Spleen (tissue), 11 donors: ENCODE measurements around the gene TRAPPC12. TPM values are rescaled to one million over a fixed set of nuclear protein-coding genes. Genes with fewer than 3 reads are reported as not detected.

ENCODE experiments used
- DNase-seq: peaks from one replicate; pipeline ENCODE4 v3.0.0-alpha.2; 2020
- H3K27ac ChIP-seq, 8 donors: fragments of 200-600 bp; sonication (generic) in 7 of 8; 1 replicate in 4 of 8; 2 replicates in 4 of 8; pipeline versions ENCODE4 v1.5.0 to v1.8.0; 2016 to 2021; ENCODE audit warnings: inconsistent platforms in 4 of 8, mild to moderate bottlenecking in 4 of 8, moderate library complexity in 1 of 8
- H3K27me3 ChIP-seq, 7 donors: fragments of 200-600 bp; sonication (generic) in 6 of 7; replicated peaks in 1 of 7; 1 replicate in 4 of 7; 2 replicates in 3 of 7; pipeline versions ENCODE4 v1.5.0 to v1.8.0; 2016 to 2021; ENCODE audit warnings: inconsistent platforms in 3 of 7, mild to moderate bottlenecking in 1 of 7
- H3K36me3 ChIP-seq, 6 donors: fragments of 200-600 bp; sonication (generic) in 5 of 6; 1 replicate in 4 of 6; 2 replicates in 2 of 6; pipeline versions ENCODE4 v1.5.0 to v1.8.0; 2016 to 2021; ENCODE audit warnings: inconsistent platforms in 2 of 6
- H3K4me1 ChIP-seq, 6 donors: fragments of 200-600 bp; sonication (generic) in 5 of 6; 1 replicate in 3 of 6; 2 replicates in 3 of 6; pipeline versions ENCODE4 v1.5.0 to v1.8.0; 2016 to 2021; ENCODE audit warnings: inconsistent platforms in 3 of 6
- H3K4me3 ChIP-seq, 8 donors: fragments of 200-600 bp; sonication (generic) in 7 of 8; 1 replicate in 4 of 8; 2 replicates in 4 of 8; pipeline versions ENCODE4 v1.5.0 to v1.8.0; 2016 to 2021; ENCODE audit warnings: inconsistent platforms in 4 of 8, mild to moderate bottlenecking in 4 of 8, moderate library complexity in 2 of 8
- H3K9me3 ChIP-seq, 8 donors: fragments of 200-600 bp; sonication (generic) in 7 of 8; 1 replicate in 4 of 8; 2 replicates in 4 of 8; pipeline versions ENCODE4 v1.5.0 to v1.8.0; 2016 to 2021; ENCODE audit warnings: inconsistent platforms in 4 of 8
- POLR2A ChIP-seq, 3 donors: fragments of 450-650 bp; IDR thresholded peaks; one replicate each; pipeline ENCODE4 v1.5.1; 2017; ENCODE audit warnings: antibody characterized with exemption in 3 of 3, mild to moderate bottlenecking in 1 of 3
- POLR2AphosphoS5 ChIP-seq, 3 donors: sonication (generic); formaldehyde crosslinking; IDR thresholded peaks; one replicate each; pipeline ENCODE4 v1.5.1; 2017; ENCODE audit warnings: antibody characterized with exemption in 3 of 3
- WGBS, 5 donors: extraction: QIAGEN DNeasy Blood & Tissue Kit in 3 of 5; methylation state at CpG; one replicate each; pipeline versions ENCODE4 v1.1.5 to v1.1.7; 2013 to 2018; 5-methylcytosine and 5-hydroxymethylcytosine counted together
- intact Hi-C: fragments of 100-400 bp; cut with DNase I; formaldehyde crosslinking; loops from one replicate; pipeline ENCODE4 v1.15.0; 2023; ENCODE audit warnings: low total_unique reads
- polyA plus RNA-seq, 3 donors: library from polyadenylated mRNA; stranded (reverse); fragments of 200-250 nt; gene quantifications; one replicate each; pipeline ENCODE4 v1.2.1, GENCODE V29; 2013
- total RNA-seq, 7 donors: library from RNA; depleted of rRNA in 3 of 7; stranded (reverse); fragments of >200 nt in 3 of 7; fragmentation: NEBNext Ultra II Directional in 4 of 7; extraction: Animal tissue kit (Norgen Biotek cat#: 25700) in 4 of 7; gene quantifications; one replicate each; pipeline versions ENCODE4 v1.1.0 to v1.2.1, GENCODE V29; 2016 to 2021
- TF ChIP-seq, protein P1 (sequence below), 11 experiments: fragments of 200-600 bp in 7 of 11; fragments of 450-650 bp in 4 of 11; sonication (generic) in 4 of 11; IDR thresholded peaks in 8 of 11; conservative IDR thresholded peaks in 3 of 11; 1 replicate in 7 of 11; 2 replicates in 4 of 11; pipeline versions ENCODE4 v1.4.0 to v1.8.0; 2016 to 2021; ENCODE audit warnings: antibody characterized with exemption in 11 of 11, inconsistent platforms in 4 of 11, mild to moderate bottlenecking in 1 of 11
- donor health status: healthy with polysubstance abuse.
- donor health status: DM: no; HTN: no; CAD: no; lungs with moderate emphysema.
- donor health status: DM: no; HTN: no; CAD: no.
- donor health status: Bipolar disorder and iron deficiency.
- donor health status: healthy.
- donor health status: DM: no; HTN: no; CAD: no.
- donor health status: DM: yes; HTN: yes; CAD: no.

Gene TRAPPC12
- total and polyA plus RNA-seq, 10 donors: 70.2 to 132 (median 97.1) TPM

DNA sequence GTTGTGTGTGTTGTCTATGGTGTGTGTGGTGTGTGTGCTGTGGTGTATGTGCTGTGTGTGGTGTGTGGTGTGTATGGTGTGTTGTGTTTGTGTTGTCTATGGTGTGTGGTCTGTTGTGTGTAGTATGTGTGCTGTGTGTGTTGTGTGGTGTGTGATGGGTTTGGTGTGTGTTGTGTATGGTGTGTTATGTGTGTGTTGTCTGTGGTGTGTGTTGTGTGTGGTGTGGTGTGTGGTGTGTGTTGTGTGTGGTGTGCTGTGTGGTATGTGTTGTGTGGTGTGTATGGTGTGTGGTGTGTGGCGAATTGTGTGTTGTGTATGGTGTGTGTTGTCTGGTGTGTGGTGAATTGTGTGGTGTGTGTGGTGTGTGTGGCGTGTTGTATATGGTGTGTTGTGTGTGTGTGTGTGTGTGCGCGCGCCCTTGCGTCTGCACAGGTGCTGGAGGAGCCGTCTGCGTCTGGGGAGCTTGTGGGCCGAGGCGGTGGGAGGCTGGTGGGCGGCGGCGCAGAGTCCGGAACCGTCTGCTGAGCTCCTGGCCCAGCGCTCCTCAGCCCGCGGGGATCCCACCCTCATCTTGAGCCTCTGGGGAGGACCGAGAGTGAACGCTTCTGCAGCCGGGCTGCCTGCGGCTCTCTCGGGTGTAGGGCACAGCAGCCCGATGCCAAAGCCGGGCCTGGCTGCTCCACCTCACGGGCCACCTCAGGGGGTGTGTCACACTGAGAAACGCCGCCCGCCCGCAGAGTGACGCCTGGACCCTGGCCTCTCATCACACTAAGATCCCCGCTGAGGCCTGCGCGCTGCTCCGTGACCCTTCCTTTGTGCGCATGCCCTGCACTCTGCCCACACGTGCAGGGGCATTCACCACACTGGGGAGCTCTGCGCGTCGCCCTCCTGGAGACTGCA lies 148.6 kb downstream of the TRAPPC12 start:
- H3K4me1 ChIP-seq: peaks cover 0 to 10% (median 7%) of the 10 kb centered on the region in 6 donors
- no peak overlapping the region for H3K4me3 ChIP-seq
- no peak for DNase-seq
- 81 to 96% (median 91%) methylated on average over 27 to 40 of the region's 40 CpGs for WGBS, 5 donors
- no peaks in the 10 kb centered on the region for H3K9me3 ChIP-seq
- H3K27me3 ChIP-seq: no peaks in the 10 kb centered on the region
- peaks cover 0 to 19% (median 0%) of the 10 kb centered on the region in 6 donors for H3K36me3 ChIP-seq
- no peak overlapping the region for H3K27ac ChIP-seq
- TF ChIP-seq, protein P1, sequence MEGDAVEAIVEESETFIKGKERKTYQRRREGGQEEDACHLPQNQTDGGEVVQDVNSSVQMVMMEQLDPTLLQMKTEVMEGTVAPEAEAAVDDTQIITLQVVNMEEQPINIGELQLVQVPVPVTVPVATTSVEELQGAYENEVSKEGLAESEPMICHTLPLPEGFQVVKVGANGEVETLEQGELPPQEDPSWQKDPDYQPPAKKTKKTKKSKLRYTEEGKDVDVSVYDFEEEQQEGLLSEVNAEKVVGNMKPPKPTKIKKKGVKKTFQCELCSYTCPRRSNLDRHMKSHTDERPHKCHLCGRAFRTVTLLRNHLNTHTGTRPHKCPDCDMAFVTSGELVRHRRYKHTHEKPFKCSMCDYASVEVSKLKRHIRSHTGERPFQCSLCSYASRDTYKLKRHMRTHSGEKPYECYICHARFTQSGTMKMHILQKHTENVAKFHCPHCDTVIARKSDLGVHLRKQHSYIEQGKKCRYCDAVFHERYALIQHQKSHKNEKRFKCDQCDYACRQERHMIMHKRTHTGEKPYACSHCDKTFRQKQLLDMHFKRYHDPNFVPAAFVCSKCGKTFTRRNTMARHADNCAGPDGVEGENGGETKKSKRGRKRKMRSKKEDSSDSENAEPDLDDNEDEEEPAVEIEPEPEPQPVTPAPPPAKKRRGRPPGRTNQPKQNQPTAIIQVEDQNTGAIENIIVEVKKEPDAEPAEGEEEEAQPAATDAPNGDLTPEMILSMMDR (IDR thresholded peaks at IDR 0.05 in 8 of 11, conservative IDR thresholded peaks at IDR 0.05 in 3 of 11): no peak
- no peak for TF ChIP-seq POLR2A (IDR thresholded peaks at IDR 0.05)
- TF ChIP-seq POLR2AphosphoS5 (IDR thresholded peaks at IDR 0.05): no peak
- intact Hi-C loops: no loop called here

Other genes with a start within 250 kb of the TRAPPC12 start
- gene EIPR1, start 1.9 kb upstream of the TRAPPC12 start, total RNA-seq: 10 to 100 TPM; 16.1 to 60.1 (median 35.6) TPM
- 10 to 100 TPM; 17.0 to 25.7 (median 23.4) TPM for gene EIPR1, start 1.9 kb upstream of the TRAPPC12 start, polyA plus RNA-seq
- 100 to 1,000 TPM in 1 of 7 donors, 10 to 100 TPM in 6; 36.5 to 106 (median 55.8) TPM for gene ADI1, start 139.8 kb downstream of the TRAPPC12 start, total RNA-seq
- gene ADI1, start 139.8 kb downstream of the TRAPPC12 start, polyA plus RNA-seq: 10 to 100 TPM; 31.8 to 56.0 (median 48.4) TPM
- gene RNASEH1, start 178.6 kb downstream of the TRAPPC12 start, total RNA-seq: 10 to 100 TPM; 17.9 to 24.7 (median 20.3) TPM
- gene RNASEH1, start 178.6 kb downstream of the TRAPPC12 start, polyA plus RNA-seq: 10 to 100 TPM in 1 of 3 donors, 1 to 10 TPM in 2; 4.3 to 11.9 (median 6.3) TPM
- gene RPS7, start 195.6 kb downstream of the TRAPPC12 start, total RNA-seq: 1,000 to 10,000 TPM in 6 of 7 donors, 100 to 1,000 TPM in 1; 901 to 3,930 (median 1,217) TPM
- 1,000 to 10,000 TPM; 3,976 to 6,688 (median 5,664) TPM for gene RPS7, start 195.6 kb downstream of the TRAPPC12 start, polyA plus RNA-seq
- 1 to 10 TPM in 6 of 7 donors, under 1 TPM in 1; 0.64 to 8.0 (median 4.7) TPM for gene COLEC11, start 215.4 kb downstream of the TRAPPC12 start, total RNA-seq
- 1 to 10 TPM; 1.9 to 3.2 (median 2.0) TPM for gene COLEC11, start 215.4 kb downstream of the TRAPPC12 start, polyA plus RNA-seq